SKM-1 (cell line): Measurements from ENCODE around the gene PLEKHM2.

ENCODE experiments used
- DNase-seq: peaks from one replicate; lab custom pipeline; 2025; ENCODE audit not compliant: unreplicated experiment; lab: John Stamatoyannopoulos, UW

Gene PLEKHM2

GRCh38 chr1:15723631-15724246 is 39.6 kb downstream of the PLEKHM2 start:
- no peak for DNase-seq

- no peak for DNase-seq
Measured at GRCh38 chr1:15724949-15725880, 41.1 kb downstream of the PLEKHM2 start.

GRCh38 chr1:15726508-15726907 is 42.4 kb downstream of the PLEKHM2 start:
- DNase-seq, result no peak

- DNase-seq, result no peak
Measured at GRCh38 chr1:15727021-15727420, 42.9 kb downstream of the PLEKHM2 start.

GRCh38 chr1:15727424-15727823 is 43.3 kb downstream of the PLEKHM2 start:
- no peak for DNase-seq

- no peak for DNase-seq
Measured at GRCh38 chr1:15727866-15728534, 43.9 kb downstream of the PLEKHM2 start.

GRCh38 chr1:15728937-15729657 is 45.0 kb downstream of the PLEKHM2 start:
- no peak for DNase-seq

GRCh38 chr1:15730423-15730822 is 46.3 kb downstream of the PLEKHM2 start:
- no peak for DNase-seq

- DNase-seq, result no peak
Measured at GRCh38 chr1:15730936-15731335, 46.8 kb downstream of the PLEKHM2 start.

- DNase-seq, result no peak
Measured at GRCh38 chr1:15731735-15732685, 47.9 kb downstream of the PLEKHM2 start.

GRCh38 chr1:15732686-15733081 is 48.6 kb downstream of the PLEKHM2 start:
- DNase-seq, result no peak

- DNase-seq, result no peak
Measured at GRCh38 chr1:15733218-15733725, 49.2 kb downstream of the PLEKHM2 start.

GRCh38 chr1:15733726-15734226 is 49.7 kb downstream of the PLEKHM2 start:
- DNase-seq, result no peak

GRCh38 chr1:15734296-15734695 is 50.2 kb downstream of the PLEKHM2 start:
- no peak for DNase-seq

- no peak for DNase-seq
Measured at GRCh38 chr1:15734901-15735300, 50.8 kb downstream of the PLEKHM2 start.

GRCh38 chr1:15735304-15736037 is 51.4 kb downstream of the PLEKHM2 start:
- no peak for DNase-seq

GRCh38 chr1:15736038-15736891 is 52.1 kb downstream of the PLEKHM2 start, which contains the start of gene SLC25A34:
TSS of gene SLC25A34 (plus strand) at chr1:15736258. CDS start at chr1:15736486, 228 bp downstream.
- DNase-seq, result no peak

- DNase-seq, result no peak
Measured at GRCh38 chr1:15736892-15737261, 52.8 kb downstream of the PLEKHM2 start.
